GM18502 (cell line): Measurements from ENCODE around the gene TBC1D22A.
"Not testable (repeated sequence)": the region's sequence is repeated elsewhere in the genome, so short reads cannot be mapped to it uniquely, and the experiment has no call there.

Experiments
- ATAC-seq: cut with Tn5 transposase; IDR thresholded peaks from one replicate; pipeline ENCODE4 v1.9.1; 2021; ENCODE audit warnings: mild to moderate bottlenecking; ENCODE audit not compliant: unreplicated experiment, poor library complexity

Gene TBC1D22A

GRCh38 chr22:46974631-46975585 lies 212.5 kb downstream of the TBC1D22A start:
- no peak for ATAC-seq

GRCh38 chr22:46976143-46976542 lies 213.7 kb downstream of the TBC1D22A start:
- ATAC-seq, result no peak

GRCh38 chr22:46976598-46976997 lies 214.1 kb downstream of the TBC1D22A start:
- ATAC-seq, result no peak

- ATAC-seq, result no peak
Observed at GRCh38 chr22:46977656-46978343, 215.3 kb downstream of the TBC1D22A start.

- not testable (repeated sequence) for ATAC-seq
Observed at GRCh38 chr22:46978668-46979067, 216.2 kb downstream of the TBC1D22A start.

- ATAC-seq, result no peak
Observed at GRCh38 chr22:46979506-46979905, 217.1 kb downstream of the TBC1D22A start.

- no peak for ATAC-seq
Observed at GRCh38 chr22:46980392-46980791, 217.9 kb downstream of the TBC1D22A start.

GRCh38 chr22:46982635-46983034 lies 220.2 kb downstream of the TBC1D22A start:
- ATAC-seq, result no peak

GRCh38 chr22:46983046-46983445 lies 220.6 kb downstream of the TBC1D22A start:
- no peak for ATAC-seq

GRCh38 chr22:46984751-46985506 lies 222.5 kb downstream of the TBC1D22A start:
- no peak for ATAC-seq

- no peak for ATAC-seq
Observed at GRCh38 chr22:46985507-46985882, 223.0 kb downstream of the TBC1D22A start.

GRCh38 chr22:46986788-46987187 lies 224.3 kb downstream of the TBC1D22A start:
- ATAC-seq, result no peak

- no peak for ATAC-seq
Observed at GRCh38 chr22:46990937-46991550, 228.6 kb downstream of the TBC1D22A start.

GRCh38 chr22:46991666-46992065 lies 229.2 kb downstream of the TBC1D22A start:
- no peak for ATAC-seq

GRCh38 chr22:46992121-46992731 lies 229.8 kb downstream of the TBC1D22A start:
- ATAC-seq, result no peak

GRCh38 chr22:46993633-46994032 lies 231.2 kb downstream of the TBC1D22A start:
- no peak for ATAC-seq

GRCh38 chr22:46994265-46994664 lies 231.8 kb downstream of the TBC1D22A start:
- ATAC-seq, result no peak

GRCh38 chr22:46994983-46995382 lies 232.5 kb downstream of the TBC1D22A start:
- ATAC-seq, result no peak

GRCh38 chr22:46995501-46996360 lies 233.3 kb downstream of the TBC1D22A start:
- no peak for ATAC-seq
